MCF 10A (cell line): ENCODE data around the gene CEP89. TPM values are rescaled to one million over a fixed set of nuclear protein-coding genes. Genes with fewer than 3 reads are reported as not detected.
A peak's percentile ranks its signal among the peaks of the same experiment; 100 is the strongest.

ENCODE experiments used
- BruUV-seq: library from RNA; stranded (reverse); fragments of 400-500 nt; replicated peaks from 2 replicates; lab custom pipeline; 2021; lab: Mats Ljungman, UMichigan
- CTCF ChIA-PET: fragments of 300-600 bp; sonication (Branson Sonifier 250); formaldehyde crosslinking; extraction: SDS; loops from one replicate; lab custom pipeline; 2021; ENCODE audit warnings: antibody characterized with exemption, inconsistent platforms; lab: Yijun Ruan, JAX
- POLR2A ChIA-PET: fragments of 300-600, 350-650 bp; sonication (Branson Sonifier 250); formaldehyde crosslinking; extraction: SDS; loops from one replicate; lab custom pipeline; 2020; ENCODE audit warnings: antibody characterized with exemption, inconsistent platforms; lab: Yijun Ruan, JAX
- DNase-seq: peaks from one replicate; pipeline ENCODE4 v3.0.0-alpha.2; 2018; ENCODE audit not compliant: unreplicated experiment
- H3K27ac Mint-ChIP-seq: one replicate; pipeline ENCODE4 v1.8.0; 2022; ENCODE audit warnings: mild to moderate bottlenecking, low read depth, mixed read lengths; ENCODE audit not compliant: unreplicated experiment
- H3K27me3 Mint-ChIP-seq: one replicate; pipeline ENCODE4 v1.8.0; 2022; ENCODE audit warnings: mixed read lengths; ENCODE audit not compliant: insufficient read depth, unreplicated experiment
- H3K36me3 Mint-ChIP-seq: one replicate; pipeline ENCODE4 v1.8.0; 2022; ENCODE audit warnings: mild to moderate bottlenecking, moderate library complexity, mixed read lengths; ENCODE audit not compliant: insufficient read depth, unreplicated experiment
- H3K4me1 Mint-ChIP-seq: one replicate; pipeline ENCODE4 v1.8.0; 2022; ENCODE audit warnings: mixed read lengths; ENCODE audit not compliant: insufficient read depth, unreplicated experiment
- H3K4me3 Mint-ChIP-seq: one replicate; pipeline ENCODE4 v1.8.0; 2022; ENCODE audit warnings: mild to moderate bottlenecking, moderate library complexity, mixed read lengths; ENCODE audit not compliant: unreplicated experiment
- H3K9me3 Mint-ChIP-seq: one replicate; pipeline ENCODE4 v1.8.0; 2022; ENCODE audit warnings: mixed read lengths; ENCODE audit not compliant: unreplicated experiment
- intact Hi-C: fragments of 100-400 bp; cut with micrococcal nuclease; formaldehyde crosslinking; loops from 2 replicates; pipeline ENCODE4 v1.14.1; 2022
- total RNA-seq: library from RNA; stranded (reverse); gene quantifications from 2 replicates; pipeline ENCODE4 v1.2.3, GENCODE V29; 2022
- TF ChIP-seq, protein P1 (sequence below): fragments of 200-600 bp; IDR thresholded peaks from one replicate; pipeline ENCODE4 v1.8.0; 2022; ENCODE audit warnings: antibody characterized with exemption, mild to moderate bottlenecking; ENCODE audit not compliant: unreplicated experiment

CEP89 gene
- total RNA-seq, 1 experiment from 2014 or later, result 24.7 TPM

DNA sequence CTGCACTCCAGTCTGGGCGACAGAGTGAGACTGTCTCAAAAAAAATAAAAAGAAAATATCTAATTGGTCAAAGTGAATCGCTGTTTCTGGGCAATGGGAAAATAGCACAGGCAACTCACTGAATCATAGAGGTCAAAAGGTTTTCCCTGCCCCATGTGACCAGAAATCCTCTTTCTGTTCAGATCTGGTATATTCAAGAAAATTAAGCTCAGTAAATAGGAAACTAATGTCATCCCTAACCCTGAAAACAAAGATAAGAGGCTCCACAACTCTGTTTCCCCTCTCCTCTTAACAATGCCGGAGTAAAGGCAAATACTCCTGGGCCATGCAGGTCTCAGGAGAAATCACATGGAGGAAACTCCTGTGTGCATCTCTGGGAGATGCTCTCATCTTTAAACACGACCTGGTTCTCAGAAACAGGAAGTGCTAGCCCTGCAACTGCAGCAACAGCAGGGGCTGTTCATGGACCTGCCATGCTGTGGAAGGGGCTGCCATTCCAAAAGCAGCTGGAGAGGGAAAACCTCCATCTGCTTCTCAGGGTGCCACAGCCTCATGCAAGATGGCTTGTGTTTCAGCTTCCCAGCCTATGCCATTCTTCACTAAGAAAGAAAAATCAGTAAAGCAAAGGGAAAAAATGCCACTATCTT, 54.7 kb downstream of the CEP89 start:
- no peaks in the 10 kb centered on the region for H3K4me1 Mint-ChIP-seq
- ChIA-PET CTCF (interaction anchor here (0.6 kb wide), 1 partner anchor 9 kb away, joined by 3 read pairs; no protein-coding TSS in a partner anchor), POLR2A (no interaction called here)
- no peak for DNase-seq
- H3K27me3 Mint-ChIP-seq, result no peaks in the 10 kb centered on the region
- H3K4me3 Mint-ChIP-seq, result no peak overlapping the region
- H3K9me3 Mint-ChIP-seq, result no peaks in the 10 kb centered on the region
- BruUV-seq, result no TSS peak
- intact Hi-C loops, result no loop called here
- peaks cover 34% of the 10 kb centered on the region for H3K36me3 Mint-ChIP-seq
- H3K27ac Mint-ChIP-seq, result no peak overlapping the region
- TF ChIP-seq, protein P1, sequence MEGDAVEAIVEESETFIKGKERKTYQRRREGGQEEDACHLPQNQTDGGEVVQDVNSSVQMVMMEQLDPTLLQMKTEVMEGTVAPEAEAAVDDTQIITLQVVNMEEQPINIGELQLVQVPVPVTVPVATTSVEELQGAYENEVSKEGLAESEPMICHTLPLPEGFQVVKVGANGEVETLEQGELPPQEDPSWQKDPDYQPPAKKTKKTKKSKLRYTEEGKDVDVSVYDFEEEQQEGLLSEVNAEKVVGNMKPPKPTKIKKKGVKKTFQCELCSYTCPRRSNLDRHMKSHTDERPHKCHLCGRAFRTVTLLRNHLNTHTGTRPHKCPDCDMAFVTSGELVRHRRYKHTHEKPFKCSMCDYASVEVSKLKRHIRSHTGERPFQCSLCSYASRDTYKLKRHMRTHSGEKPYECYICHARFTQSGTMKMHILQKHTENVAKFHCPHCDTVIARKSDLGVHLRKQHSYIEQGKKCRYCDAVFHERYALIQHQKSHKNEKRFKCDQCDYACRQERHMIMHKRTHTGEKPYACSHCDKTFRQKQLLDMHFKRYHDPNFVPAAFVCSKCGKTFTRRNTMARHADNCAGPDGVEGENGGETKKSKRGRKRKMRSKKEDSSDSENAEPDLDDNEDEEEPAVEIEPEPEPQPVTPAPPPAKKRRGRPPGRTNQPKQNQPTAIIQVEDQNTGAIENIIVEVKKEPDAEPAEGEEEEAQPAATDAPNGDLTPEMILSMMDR, result no peak

DNA sequence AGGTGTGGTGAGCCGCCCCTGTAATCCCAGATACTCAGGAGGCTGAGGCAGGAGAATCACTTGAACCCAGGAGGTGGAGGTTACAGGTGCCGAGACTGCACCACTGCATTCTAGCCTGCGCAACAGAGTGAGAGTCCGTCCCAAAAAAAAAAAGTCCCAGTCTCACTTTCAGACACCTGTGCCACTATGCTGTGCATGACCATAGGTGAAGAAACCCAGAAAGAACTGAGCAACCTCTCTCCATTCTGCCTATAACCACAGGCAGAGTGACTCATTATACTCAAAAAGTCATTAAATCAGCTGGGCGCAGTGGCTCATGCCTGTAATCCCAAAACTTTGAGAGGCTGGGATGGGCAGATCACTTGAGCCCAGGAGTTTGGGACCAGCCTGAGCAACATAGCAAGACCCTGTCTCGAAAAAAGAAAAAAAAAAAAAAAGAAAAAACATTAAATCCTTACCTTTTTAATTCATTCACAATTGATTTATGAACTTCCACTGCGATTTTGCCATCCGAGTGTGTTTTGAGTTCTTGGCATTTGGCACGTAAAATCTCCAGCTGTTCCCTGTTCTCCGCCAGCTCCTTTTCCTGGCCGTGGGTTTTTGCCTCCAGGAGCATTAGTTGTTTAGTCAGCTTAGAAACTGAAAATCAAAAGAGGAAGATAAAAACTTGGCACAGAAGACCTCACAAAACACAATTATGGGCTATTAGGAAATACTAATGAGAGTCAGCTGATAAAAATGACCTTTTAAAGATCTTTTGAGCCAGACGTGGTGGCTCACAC, 56.7 kb downstream of the CEP89 start:
- intact Hi-C loops, result no loop called here
- CTCF ChIA-PET, result interaction anchor here (0.6 to 0.9 kb wide), 4 partner anchors 13 to 56 kb away, joined by 3 to 6 read pairs (median 4); no protein-coding TSS in a partner anchor

DNA sequence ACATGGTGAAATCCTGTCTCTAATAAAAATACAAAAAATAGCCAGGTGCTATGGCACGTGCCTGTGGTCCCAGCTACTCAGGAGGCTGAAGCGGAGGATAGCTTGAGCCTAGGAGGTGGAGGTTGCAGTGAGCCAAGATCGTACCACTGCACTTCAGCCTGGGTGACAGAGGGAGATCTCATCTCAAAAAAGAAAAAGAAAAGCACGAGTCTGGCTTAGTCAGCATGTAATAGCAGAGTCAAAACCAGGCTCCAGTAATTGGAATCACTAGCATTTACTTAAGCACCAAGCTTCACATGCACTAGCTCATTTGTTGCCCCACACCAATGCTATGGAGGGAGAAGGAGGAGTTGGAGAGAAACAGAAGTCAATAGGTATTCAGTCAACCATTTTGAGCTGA, 60.3 kb downstream of the CEP89 start:
- no peaks in the 10 kb centered on the region for H3K27me3 Mint-ChIP-seq
- DNase-seq, result no peak
- POLR2A ChIA-PET, result no interaction called here
- H3K36me3 Mint-ChIP-seq, result peaks cover 21% of the 10 kb centered on the region
- no peaks in the 10 kb centered on the region for H3K9me3 Mint-ChIP-seq
- peaks cover 6% of the 10 kb centered on the region for H3K4me1 Mint-ChIP-seq
- no peak overlapping the region for H3K4me3 Mint-ChIP-seq
- intact Hi-C loops, result no loop called here
- TF ChIP-seq, protein P1, result no peak
- BruUV-seq, result no TSS peak
- CTCF ChIA-PET, result interaction anchor here (0.7 kb wide), 1 partner anchor 67 kb away, joined by 3 read pairs; no protein-coding TSS in a partner anchor
- no peak overlapping the region for H3K27ac Mint-ChIP-seq

More for the DNA sequence above, 56.7 kb downstream of the CEP89 start:
- no peaks in the 10 kb centered on the region for H3K27me3 Mint-ChIP-seq
- no peaks in the 10 kb centered on the region for H3K9me3 Mint-ChIP-seq
- H3K27ac Mint-ChIP-seq, result no peak overlapping the region
- H3K4me3 Mint-ChIP-seq, result no peak overlapping the region
- POLR2A ChIA-PET, result interaction anchor here (0.6 kb wide), 1 partner anchor 8 kb away, joined by 5 read pairs; no protein-coding TSS in a partner anchor
- H3K36me3 Mint-ChIP-seq, result peaks cover 26% of the 10 kb centered on the region
- TF ChIP-seq, protein P1, result no peak
- no TSS peak for BruUV-seq
- peak; percentile 2 for DNase-seq
- no peaks in the 10 kb centered on the region for H3K4me1 Mint-ChIP-seq

DNA sequence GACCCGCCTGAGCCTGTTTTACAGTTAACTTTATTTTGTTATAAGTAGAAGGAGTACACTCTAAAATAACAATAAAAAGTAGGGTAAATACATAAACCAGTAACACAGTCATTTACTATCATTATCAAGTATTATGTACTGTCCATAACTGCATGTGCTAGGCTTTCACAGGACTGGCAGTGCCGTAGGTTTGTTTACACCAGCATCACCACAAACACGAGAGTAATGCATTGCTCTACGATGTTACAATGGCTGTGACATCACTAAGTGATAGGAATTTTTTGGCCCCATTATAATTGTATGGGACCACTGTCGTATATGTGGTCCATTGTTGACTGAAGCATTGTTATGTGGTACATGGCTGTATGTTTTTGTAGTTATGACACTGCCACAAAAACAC, 60.9 kb downstream of the CEP89 start:
- intact Hi-C loops, result no loop called here

More for the DNA sequence above, 60.9 kb downstream of the CEP89 start:
- H3K27me3 Mint-ChIP-seq, result no peaks in the 10 kb centered on the region
- DNase-seq, result no peak
- H3K36me3 Mint-ChIP-seq, result peaks cover 21% of the 10 kb centered on the region
- no TSS peak for BruUV-seq
- H3K4me1 Mint-ChIP-seq, result peaks cover 6% of the 10 kb centered on the region
- CTCF ChIA-PET, result interaction anchor here (0.7 kb wide), 1 partner anchor 67 kb away, joined by 3 read pairs; no protein-coding TSS in a partner anchor
- H3K4me3 Mint-ChIP-seq, result no peak overlapping the region
- no peaks in the 10 kb centered on the region for H3K9me3 Mint-ChIP-seq
- POLR2A ChIA-PET, result no interaction called here
- TF ChIP-seq, protein P1, result no peak
- no peak overlapping the region for H3K27ac Mint-ChIP-seq
